ENCODE data around the gene CRYGN.

DNA sequence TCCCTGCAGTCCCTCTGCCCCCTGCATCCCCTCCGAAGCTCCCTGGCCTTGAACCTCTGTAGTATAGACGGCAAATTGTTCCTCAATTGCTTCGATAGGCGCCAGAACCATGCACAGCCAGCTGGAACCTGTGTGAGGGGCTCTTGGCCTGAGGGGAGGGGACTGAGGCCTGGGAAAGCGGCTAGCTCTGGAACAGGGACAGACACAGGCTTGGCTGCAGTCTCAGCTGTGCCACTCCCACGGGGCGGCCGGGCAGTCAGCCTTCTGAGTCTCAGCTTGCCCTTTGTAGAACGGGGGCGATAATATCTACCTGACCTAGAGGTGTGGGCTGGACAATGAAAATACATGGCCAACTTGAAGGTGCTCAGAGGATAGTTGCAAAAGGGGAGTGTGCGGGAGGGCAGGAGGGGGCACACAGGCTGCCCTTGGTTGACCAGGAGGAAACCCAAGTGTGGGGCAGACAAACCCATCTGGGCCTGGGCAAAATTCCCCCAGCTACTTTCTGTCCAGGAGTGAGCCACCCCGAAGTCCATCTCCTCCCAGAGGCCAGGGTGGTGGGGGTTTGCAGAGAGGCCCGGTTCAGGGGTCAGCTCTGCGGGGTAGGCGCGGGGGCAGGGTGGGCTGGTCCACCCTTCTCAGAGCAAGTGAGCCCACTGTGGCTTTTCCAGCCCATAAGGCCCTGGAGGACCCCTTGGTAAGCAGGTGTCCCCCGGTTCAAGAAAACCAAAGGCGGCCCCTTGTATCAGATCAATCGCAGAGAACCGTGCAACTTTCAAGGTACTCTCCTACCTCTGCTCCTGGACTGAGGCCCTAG, 4.6 kb downstream of the CRYGN start:
- TF ChIP-seq, protein P1, sequence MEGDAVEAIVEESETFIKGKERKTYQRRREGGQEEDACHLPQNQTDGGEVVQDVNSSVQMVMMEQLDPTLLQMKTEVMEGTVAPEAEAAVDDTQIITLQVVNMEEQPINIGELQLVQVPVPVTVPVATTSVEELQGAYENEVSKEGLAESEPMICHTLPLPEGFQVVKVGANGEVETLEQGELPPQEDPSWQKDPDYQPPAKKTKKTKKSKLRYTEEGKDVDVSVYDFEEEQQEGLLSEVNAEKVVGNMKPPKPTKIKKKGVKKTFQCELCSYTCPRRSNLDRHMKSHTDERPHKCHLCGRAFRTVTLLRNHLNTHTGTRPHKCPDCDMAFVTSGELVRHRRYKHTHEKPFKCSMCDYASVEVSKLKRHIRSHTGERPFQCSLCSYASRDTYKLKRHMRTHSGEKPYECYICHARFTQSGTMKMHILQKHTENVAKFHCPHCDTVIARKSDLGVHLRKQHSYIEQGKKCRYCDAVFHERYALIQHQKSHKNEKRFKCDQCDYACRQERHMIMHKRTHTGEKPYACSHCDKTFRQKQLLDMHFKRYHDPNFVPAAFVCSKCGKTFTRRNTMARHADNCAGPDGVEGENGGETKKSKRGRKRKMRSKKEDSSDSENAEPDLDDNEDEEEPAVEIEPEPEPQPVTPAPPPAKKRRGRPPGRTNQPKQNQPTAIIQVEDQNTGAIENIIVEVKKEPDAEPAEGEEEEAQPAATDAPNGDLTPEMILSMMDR (IDR thresholded peaks at IDR 0.05; ENCODE audit: borderline replicate concordance, extremely low read depth, low read length, poor library complexity, severe bottlenecking): no peak
- TF ChIP-seq EZH2 (IDR thresholded peaks at IDR 0.05; ENCODE audit: borderline replicate concordance, low read depth, low read length, severe bottlenecking): no peak

Data from DND-41 (cell line).